GM12873 (cell line): Measurements from ENCODE around the gene CAPZB.

ENCODE experiments used
- TF ChIP-seq, protein P1 (sequence below): IDR thresholded peaks from 2 replicates; pipeline ENCODE4 v1.5.1; 2012; ENCODE audit warnings: low read depth, mild to moderate bottlenecking, moderate library complexity, low read length, control low read depth; ENCODE audit not compliant: insufficient read depth; ENCODE audit errors: missing control alignments

CAPZB gene

DNA sequence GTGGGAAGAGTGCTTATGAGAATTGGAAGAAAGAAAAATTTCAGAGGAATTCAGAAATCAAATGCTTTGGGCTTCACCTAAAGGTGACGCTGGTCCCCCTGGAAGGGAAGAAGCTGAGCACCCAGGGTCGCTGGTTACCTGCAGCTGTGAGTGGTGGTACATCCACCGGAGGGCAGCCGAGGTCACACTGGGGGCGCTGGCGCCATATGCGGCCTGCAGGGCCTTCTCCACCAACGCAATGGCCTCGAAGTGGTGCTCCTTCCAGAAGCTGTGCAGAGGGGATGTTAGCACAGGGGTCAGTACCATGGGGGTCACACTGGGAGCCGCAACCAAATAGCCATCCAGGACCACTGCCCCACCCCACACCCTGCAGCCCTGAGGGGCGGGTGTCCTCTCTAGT lies 179.5 kb downstream of the CAPZB start:
- TF ChIP-seq, protein P1, sequence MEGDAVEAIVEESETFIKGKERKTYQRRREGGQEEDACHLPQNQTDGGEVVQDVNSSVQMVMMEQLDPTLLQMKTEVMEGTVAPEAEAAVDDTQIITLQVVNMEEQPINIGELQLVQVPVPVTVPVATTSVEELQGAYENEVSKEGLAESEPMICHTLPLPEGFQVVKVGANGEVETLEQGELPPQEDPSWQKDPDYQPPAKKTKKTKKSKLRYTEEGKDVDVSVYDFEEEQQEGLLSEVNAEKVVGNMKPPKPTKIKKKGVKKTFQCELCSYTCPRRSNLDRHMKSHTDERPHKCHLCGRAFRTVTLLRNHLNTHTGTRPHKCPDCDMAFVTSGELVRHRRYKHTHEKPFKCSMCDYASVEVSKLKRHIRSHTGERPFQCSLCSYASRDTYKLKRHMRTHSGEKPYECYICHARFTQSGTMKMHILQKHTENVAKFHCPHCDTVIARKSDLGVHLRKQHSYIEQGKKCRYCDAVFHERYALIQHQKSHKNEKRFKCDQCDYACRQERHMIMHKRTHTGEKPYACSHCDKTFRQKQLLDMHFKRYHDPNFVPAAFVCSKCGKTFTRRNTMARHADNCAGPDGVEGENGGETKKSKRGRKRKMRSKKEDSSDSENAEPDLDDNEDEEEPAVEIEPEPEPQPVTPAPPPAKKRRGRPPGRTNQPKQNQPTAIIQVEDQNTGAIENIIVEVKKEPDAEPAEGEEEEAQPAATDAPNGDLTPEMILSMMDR = no peak

DNA sequence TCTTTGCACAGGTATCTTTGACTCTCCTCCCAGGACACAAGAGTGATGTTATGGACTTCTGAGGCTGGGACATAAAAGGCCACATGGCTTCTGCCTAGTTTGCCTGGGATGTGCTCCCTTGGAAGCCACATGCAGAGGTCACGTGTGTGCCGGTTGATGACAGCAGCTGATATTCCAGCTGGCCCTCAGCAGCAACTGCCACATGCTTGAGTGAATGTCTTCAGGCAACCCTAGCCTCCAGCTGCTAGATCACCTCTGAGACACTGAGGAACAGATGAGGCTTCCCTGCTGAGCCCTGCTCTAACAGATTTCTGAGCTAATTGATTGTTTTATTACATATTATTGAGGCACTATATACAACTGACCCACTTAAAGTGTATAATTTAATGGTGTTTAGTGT lies 185.1 kb downstream of the CAPZB start:
- TF ChIP-seq, protein P1 = no peak

DNA sequence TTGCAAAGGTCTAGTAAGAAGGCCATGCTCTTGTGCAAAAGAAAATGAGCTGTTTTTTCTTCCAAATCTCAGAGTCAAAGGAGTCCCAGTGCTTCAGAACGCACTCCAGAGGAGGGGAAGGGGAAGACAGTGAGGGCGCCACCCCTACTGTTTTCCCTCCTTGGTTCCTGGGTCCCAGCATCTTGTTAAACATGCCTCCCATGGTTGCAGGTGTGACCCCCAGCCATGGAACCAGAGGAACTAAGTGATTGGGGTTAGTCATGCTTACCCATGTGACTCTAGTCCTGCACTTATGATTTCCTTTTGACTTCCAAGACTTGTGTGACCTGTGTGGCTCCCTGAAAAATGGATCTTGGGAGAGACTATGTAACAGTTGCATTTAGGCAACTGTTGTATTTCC lies 190.7 kb downstream of the CAPZB start:
- TF ChIP-seq, protein P1 = no peak

DNA sequence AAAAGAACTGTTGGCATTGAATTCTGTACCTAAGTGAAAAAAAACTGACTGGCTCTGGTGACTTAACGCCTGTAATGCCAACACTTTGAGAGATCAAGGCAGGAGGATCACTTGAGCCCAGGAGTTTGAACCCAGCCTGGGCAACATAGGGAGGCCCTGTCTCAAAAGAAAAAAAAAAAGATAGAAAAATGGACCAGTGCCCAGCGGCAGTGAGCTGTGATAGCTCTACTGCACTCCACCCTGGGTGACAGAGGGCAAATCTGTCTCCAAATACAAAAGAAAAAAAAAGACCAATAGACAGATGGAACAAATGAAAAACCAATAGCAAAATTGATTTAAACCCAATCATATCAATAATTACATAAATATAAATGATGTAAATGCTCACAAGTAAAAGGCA lies 196.1 kb downstream of the CAPZB start:
- TF ChIP-seq, protein P1 = no peak
